ENCODE results near the gene SARS2.
"Not testable (repeated sequence)": the region's sequence is repeated elsewhere in the genome, so short reads cannot be mapped to it uniquely, and the experiment has no call there.

SARS2 gene

DNA sequence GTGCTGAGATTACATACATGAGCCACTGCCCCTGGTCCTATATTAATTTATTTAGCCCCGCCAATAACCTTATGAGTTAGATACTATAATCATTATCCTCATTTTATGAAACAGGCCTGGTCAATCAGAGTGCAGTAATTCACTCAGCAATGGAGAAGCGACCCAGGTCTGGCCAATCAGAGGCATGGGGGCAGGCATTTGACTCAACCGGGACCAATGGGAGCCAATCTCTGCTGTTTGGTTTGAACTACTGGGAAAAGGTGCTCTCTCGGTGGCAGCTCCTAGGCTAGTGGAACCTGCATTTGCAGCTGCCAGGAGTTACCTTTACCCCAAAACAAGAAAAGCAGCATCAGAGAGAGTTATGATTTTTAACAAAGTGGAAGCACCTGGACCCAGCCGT, 37.7 kb downstream of the SARS2 start:
- no peak for DNase-seq (ENCODE audit: low read depth)

DNA sequence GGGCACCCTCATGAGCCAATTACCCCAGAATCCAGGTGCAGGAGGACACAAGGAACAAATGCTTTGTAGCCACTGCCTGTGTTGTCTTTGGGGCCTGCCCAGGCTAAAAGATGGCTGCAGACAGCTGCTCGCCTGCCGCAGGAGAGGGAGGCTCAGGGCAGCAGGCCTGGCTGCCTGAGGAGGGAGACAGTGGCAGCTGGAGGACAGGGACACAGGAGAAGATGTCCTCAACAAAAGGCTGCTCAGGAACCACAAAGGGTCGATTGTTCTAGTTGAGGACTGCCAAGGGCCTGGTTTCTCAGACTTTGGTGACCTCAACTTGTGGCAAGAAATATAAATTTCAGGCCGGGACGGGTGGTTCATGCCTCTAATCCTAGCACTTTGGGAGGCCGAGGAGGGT, 38.8 kb downstream of the SARS2 start:
- DNase-seq (ENCODE audit: low read depth) = no peak

DNA sequence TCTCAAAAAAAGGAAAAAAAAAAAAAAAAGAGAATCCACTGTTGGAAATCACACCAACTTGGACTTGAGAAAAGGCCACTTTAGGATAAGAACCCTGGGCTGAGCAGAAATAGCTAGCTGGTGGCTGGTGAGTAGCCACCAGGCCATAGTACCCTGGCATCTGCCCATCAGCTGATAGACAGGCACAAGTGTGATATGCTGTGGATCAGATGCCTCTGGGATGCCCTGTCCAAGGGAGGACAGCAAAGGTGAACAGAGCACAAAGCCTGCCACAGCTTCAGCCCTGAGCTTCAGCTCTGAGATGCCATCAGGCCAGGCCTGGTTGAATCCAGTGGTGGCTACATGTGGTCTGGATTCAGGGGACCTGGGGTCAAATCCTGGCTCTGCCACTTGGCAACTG, 39.9 kb downstream of the SARS2 start:
- no peak for DNase-seq (ENCODE audit: low read depth)

DNA sequence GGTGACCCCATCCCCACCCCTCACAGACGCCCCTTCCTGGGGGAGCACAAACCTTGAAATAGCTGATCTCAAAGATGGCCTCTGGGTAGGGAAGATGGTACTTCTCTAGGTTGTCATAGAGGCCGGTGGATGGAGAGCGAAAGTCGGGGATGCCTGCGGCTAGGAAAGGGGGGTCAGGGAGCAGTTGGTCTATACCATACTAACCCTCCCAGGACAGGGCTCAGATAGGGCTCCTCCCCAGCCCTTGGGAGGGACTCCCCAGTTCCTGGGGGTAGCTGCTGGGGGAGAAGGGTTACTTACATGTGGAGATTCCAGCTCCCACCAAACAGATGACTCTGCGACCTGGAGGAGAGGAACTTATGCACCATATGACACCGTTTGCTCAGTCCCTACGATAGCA, 40.8 kb downstream of the SARS2 start:
- no peak for DNase-seq (ENCODE audit: low read depth)

DNA sequence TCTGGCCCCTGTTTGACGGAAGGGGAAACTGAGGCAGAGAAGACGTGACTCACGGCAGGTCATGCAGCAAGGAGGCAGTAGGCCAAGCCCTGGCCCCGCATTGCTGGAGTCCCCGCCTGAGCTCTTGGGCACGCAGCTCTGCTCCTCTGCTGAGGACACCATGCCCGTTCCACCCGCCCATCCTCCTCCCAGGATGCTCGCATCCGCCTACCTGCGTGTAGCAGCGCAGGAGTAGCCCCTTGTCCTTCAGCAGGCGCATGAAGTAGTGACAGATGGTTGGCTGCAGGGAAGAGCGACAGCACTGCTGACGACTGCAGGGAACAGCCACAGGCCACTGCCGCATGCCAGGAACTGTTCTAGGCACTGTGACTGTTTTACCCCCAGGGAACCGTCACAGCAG, 41.7 kb downstream of the SARS2 start:
- DNase-seq (ENCODE audit: low read depth) = no peak

DNA sequence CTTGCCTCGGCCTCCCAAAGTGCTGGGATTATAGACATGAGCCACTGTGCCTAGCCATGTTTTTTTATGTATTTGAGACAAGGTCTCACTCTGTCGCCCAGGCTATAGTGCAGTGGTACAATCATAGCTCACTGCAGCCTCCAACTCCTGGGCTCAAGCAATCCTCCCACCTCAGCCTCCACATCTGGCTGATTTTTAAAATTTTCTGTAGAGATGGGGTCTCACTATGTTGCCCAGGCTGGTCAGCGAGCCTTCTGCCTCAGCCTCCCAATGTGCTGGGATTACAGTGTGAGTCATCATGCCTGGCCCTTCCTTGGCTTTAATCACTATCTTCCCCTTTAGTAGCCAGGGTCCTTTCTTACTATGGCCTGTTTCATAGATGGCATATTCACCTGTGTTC, 45.9 kb downstream of the SARS2 start:
- DNase-seq (ENCODE audit: low read depth) = not testable (repeated sequence)

DNA sequence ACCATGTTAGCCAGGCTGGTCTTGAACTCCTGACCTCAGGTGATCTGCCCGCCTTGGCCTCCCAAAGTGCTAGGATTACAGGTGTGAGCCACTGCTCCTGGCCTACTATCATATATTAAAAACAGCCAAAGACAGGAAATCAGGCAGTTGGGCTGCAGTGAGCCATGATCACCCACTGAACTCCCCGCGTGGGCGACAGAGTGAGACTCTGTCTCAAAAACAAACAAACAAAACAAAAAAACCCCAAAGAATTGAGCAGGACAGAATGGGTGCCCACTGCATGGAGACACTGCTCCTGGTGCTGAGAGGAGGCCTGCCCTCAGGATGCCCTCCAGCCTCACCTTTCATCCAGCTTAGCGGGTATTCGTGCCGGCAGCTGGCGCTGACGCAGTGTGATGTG, 47.3 kb downstream of the SARS2 start:
- no peak for DNase-seq (ENCODE audit: low read depth)

DNA sequence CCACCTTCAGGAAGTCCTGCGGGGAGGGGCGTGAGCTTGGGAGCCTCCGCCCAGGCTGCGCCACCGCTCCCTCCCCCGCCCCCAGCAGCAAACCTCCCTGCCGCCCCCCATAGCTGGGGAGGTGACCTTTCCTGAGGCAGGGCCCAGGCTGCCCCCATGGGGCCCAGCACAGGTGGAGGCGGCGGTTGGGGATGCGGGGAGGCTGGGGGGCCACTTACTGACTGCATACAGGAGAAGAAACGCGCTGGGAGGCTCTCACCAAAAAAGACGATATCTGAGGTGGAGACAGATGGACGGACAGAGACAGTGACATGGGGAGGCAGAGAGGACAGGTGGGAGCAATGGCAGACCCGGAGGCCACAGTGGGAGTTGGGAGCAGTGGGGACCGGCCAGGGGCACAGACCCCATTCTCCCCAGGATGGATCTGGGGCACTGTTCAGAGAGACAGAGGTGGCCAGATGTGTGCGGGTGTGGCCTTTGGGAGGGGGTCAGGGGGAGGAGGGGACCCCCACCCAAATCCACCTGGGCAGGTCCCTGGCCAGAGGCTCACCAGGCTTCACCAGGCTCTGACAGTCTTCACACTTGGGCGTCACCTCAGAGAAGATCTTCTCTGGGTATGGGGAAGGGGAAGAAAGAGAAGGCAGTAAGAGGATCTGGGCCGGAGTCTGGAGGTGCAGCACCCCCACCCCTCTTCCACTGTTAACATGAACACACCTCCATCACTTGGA, 49.5 kb downstream of the SARS2 start:
- DNase-seq (ENCODE audit: low read depth) = no peak

DNA sequence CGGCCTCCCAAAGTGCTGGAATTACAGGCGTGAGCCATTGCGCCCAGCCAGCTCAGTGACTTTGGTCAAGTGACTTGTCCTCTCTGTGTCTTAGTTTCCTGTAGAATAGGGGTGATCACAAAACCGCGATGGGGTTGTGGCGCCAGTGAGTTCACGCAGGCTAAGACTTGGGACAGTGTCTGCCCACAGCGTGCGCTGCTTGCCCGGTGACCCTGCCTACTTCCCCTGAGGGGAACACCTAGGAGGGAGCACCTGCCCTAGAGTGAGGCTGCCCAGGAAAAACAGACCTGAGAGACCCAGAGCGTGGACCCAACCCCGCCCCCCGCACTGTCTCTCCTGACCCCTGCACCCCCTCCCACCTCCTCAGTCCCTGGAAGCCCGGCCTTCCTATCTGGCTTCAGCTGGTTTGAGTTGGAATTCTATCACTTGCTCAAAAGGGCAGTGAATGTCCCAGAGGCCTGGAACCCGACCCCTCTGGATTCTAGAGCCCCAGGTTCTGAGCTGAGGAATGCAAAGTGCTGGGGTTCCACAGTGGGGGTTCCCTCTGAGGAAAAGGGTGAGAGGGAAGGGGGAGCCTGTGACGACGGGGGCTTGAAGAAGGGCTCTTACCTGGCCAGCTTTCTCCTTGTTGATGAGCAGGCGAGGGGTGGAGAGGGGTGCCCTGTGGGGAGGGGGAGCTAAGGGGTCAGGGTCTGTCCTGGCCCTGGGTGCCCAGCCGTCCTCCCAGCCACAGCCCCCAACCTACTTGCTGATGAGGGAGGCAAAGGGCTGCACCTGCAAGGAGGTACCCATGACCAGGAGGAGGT, 50.3 kb downstream of the SARS2 start:
- no peak for DNase-seq (ENCODE audit: low read depth)

DNA sequence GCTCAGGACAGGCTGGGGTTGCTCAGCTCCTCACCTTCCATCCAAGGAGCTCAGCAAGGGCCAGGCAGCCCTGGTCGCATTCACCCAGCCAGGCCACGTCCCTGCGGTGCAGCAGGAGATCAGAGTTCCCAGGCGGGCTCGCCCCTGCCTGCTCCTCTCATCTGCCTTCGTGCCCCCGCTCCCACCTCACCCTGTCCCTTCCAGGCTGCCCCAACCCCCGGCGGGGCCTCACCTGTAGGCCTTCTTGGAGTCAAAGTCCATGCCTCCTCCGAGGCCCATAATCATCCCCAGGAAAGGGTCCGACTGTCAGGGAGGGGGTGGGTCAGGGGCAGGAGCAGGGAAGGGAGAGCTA, 51.2 kb downstream of the SARS2 start:
- no peak for DNase-seq (ENCODE audit: low read depth)

DNA sequence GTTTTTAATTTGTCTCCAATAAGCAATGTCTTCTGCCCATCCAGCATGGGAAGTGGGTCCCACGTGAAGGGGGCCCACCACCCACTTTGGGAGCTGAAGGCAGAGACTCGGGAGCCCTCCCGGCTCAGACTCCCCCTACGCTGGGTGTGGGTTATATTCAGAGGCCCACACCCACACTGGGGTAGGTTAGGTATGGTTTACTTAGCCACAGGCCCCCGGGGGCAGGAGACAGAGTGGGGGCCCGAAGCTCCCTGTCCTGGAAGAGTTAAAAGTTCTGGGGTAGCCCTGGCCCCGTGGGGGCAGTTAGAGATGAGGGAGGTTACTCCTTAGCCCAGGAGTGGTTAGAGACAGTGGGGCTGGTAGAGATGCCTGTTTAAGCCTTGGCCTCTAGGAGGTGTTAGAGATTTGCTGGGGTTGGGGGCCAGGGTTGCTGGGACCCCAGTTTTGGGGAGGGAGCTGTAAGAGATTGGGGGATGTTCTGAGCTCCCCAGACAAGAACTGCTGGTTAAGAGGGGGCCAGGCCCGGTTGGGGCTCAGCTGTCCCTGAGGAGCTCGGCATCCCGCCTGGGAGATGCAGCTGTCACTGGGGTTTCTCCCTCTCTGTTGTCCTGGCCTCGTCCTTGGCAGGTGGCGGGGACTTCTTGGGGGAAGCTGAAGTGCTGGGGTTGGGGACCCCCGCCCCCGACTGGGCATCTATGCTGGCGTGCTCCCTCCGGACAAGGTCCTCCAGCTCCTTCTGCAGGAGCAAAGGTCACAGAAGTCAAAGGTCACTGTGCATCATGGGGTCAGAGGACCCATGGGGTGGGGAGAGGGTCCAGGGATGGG, 51.8 kb downstream of the SARS2 start:
- DNase-seq (ENCODE audit: low read depth) = no peak

DNA sequence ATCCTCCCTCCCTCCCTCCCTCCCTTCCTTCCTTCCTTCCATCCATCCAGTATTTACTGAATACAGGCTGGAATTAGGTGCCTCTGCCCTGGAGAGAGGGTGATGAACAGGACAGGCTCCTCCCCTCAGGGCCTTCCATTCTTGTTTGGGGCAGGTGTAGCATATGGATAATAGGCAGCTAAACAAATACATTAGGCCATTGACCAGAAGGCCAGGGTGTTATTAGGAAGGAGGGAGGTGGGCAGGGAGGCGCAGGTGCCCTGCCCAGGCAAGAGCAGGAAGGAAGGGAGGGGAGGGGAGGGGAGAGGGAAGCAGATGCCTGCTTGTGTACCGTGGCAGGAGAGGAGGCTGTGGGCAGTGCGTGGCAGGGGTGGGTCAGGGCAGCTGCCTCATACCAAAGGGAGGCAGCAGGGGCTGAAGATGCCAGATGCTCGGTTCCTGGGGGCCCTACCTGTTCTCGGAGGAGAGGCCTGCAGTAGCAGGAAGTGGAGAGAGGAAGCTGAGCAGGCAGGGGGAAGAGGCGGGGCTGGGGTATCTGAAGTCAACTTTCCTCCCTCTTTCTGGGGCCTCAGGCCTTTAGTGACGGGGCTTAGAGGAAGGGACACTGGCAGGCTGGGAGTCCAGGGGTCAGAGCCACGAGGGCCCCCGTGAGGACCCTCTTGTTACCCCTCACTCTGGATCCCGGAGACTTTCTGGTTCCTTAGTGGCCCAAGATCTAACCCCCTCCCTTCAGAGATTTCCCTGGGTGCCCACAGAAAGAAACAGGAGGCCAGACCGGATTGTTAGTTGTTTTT, 52.6 kb downstream of the SARS2 start, which contains the start of gene RINL:
RINL (minus strand) TSS at position 495 of the 794 bp plus-strand sequence. CDS start 1,533 bp downstream, outside the sequence.
- DNase-seq (ENCODE audit: low read depth) = peak; percentile 53

DNA sequence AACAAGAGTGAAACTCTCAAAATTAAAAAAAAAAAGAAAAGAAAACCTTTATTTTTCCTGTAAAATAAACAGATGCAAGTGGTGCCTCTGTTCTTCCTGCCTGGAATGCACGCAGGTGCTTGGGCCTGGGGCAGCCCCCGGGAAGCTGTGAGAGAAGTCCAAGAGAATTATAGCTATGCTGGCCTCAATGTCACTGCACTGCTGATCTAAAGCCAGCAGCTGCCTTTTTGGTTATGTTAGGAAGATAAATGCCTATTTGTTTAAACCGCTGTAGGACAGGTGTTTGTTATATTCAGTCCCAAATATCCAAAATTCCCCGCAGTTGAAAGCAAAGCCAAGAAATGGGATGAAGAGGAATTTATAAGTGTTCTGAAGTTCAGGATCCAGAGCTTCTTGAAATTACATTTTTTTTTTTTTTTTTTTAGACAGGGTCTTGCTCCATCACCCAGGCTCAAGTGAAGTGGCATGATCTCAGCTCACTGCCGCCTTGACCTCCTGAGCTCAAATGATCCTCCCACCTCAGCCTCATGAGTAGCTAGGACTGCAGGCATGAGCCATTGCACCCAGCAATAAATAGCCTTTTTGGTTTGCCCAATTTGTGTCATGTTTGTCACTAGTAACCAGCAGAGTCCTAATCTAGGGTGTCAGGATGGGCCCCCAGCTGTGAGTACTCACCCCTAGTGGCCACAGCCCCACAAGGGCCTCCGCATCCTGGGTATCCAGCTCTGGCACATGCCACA, 54.7 kb downstream of the SARS2 start:
- DNase-seq (ENCODE audit: low read depth) = no peak

DNA sequence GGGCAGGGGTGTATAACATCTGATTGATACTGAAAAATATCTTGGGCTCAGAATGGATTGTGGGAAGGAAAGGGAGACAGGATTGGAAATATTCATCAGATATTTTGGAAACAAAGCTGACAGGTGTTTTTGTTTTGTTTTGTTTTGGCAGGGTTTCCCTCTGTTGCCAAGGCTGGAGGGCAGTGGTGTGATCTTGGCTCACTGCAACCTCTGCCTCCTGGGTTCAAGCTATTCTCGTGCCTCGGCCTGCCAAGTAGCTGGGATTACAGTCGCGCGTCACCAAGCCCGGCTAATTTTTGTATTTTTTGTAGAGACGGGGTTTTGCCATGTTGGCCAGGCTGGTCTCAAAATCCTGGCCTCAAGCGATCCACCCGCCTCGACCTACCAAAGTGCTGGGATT, 57.2 kb downstream of the SARS2 start:
- not testable (repeated sequence) for DNase-seq (ENCODE audit: low read depth)

DNA sequence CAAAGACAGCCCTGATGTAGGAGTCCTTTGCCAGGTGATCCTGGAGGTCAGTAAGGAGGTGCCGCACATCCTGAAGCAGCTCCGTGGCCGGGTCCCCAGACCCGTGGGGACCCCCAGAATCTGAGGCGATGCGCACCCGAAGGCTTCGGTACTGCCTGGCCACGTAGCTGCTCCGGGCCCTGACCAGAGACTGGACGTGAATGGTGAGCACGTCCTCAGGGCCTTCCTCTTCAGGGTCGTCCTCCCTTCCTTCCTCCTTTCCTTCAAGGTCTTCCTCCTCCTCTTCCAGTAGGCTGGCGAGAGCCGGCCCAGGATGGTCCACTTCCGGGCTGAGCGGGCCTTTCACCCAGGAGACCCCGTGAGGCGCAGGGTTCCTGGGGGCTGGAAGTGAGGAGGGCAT, 60.0 kb downstream of the SARS2 start:
- DNase-seq (ENCODE audit: low read depth) = no peak

DNA sequence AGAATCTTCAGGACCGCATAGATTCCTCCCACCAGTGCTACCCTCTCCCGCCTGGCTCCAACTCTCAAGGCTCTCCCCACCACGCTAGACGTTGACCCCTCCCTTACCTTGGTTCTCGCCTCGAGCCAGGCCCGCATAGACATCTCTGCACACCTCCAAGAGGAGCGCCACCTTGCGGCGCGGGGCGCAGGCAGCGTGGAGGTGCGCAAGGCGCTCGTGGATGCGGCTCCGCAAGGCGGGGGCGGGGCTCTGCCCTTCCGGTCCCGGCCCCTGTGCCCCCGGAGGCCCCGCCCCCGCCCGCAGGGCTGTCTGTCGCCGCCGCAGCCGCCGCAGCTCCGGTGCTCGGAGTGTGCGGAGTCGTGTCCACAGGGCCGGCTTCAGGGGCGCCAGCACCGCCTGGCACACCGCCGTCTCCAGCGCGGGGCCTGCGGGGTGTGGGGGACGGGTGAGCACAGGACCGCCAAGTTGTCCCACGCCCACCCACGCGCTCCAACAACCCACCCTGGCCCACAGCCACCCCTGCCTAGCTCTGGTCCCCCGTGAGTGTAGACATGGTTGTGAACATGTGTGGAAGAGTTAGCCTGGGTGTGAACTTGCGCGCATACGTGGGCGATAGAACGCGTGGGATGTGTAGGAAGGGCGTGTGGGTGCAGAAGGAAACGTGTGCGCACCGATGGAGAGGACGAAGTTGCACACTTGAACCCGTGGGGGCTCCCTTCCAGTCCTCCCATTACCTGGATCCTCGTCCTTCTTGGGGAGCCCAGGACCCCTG, 60.5 kb downstream of the SARS2 start:
- peak; percentile 94 for DNase-seq (ENCODE audit: low read depth)

DNA sequence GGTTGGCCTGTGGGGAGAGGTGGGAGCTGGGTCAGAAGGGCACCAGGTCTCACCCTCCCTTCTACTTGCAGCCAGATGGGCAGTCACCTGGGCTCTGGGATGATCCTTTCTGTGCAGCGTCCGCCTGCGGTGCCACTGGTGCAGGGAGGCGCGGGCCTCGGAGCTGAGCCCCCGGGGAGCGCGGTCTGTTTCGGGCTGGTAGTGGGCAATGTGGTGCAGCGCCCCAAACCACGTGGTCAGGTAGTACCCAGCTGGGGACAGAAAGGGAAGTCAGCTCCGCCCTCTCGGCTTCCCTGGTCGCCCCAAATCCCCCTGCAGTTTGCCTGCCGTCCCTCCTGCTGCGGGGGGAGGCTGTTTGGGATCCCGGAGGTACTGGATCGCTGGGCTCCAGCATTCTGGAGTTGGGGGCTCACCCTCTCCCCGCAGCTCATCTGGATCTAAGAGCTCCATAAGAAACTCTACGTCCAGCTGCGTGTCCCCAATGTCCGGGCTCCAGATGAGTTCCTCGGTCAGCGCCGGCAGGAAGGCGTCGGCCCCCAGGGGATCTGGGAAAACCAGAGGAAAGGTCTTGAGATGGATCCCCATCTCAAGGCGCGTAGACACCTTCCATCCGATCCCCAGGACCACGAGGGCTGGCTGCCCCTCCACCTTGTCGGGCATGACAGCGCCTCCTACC, 61.3 kb downstream of the SARS2 start:
- no peak for DNase-seq (ENCODE audit: low read depth)

DNA sequence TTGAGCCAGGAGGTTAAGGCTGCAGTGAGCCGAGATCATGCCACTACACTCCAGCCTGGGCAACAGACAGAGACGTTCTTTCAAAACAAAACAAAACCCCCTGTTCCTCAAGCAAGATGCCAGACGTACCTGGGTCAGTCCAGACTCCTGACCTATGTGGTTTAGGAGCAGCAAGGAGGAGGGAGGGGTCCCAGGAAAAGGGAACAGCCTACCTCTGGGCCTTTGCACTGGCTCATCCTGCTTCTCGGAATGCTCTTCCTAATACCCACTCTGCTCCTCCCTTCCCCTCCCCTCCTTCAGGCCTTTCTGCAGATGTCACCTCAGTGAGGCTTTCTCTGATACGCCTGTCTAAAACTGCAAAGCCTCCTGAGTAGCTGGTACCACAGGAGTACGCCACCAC, 62.0 kb downstream of the SARS2 start:
- no peak for DNase-seq (ENCODE audit: low read depth)

DNA sequence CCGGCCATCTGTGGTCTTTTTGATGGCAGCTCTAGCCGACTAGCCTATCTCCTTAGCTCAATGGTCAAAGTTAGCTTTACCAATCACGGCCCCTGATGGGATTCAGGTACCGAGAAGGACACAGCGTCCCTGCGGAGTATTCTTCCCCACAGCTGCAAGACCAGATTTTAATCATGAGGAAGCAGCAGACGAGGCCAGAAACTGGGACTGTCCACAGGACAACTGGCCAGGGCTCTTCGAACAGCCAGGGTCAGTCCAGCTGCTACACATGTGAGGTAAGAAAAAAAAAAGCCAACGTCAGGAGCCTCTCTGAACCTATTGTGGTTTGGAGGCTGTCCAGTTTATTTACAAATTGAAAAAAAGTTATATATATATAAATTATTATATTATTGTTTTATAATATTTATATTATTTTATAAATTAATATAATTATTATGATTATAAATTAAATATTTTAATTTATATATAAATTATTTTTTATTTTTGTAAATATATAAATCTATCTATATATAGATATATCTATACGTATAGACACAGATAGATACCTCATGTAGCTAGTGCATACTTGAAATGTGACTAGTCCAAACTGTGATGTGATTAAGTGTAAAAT, 63.3 kb downstream of the SARS2 start:
- no peak for DNase-seq (ENCODE audit: low read depth)
